ENCODE results near the gene UCK2.

UCK2 gene

DNA sequence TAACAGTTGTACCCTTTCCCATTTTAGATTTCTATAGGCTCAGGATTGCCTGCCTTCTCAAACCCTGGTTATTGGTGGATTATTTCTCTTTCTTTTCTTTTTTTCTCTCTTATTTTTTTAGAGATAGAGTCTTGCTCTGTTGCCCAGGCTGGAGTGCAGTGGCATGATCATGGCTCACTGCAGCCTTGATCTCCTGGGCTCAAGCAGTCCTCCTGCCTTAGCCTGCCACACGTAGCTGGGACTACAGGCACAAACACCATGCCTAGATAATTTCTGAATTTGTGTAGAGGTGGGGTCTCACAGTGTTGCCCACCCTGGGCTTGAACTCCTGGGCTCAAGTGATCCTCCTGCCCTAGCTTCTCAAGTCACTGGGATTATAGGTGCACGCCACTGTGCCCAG is 58.8 kb downstream of the UCK2 start:
- Histone ChIP-seq H3F3A (ENCODE audit: insufficient read depth, low read length) (no peaks in the 10 kb centered on the region), H3K9me3 (ENCODE audit: low read length) (no peaks in the 10 kb centered on the region), H4K20me1 (ENCODE audit: insufficient read depth, low read length) (no peaks in the 10 kb centered on the region), H3K27me3 (ENCODE audit: insufficient read depth, low read length) (no peaks in the 10 kb centered on the region), H3K4me1 (ENCODE audit: insufficient read depth, low read length, severe bottlenecking) (peaks cover 61% of the 10 kb centered on the region), H3K9ac (ENCODE audit: low read length) (no peak overlapping the region), H3K4me3 (ENCODE audit: low read depth, low read length, poor library complexity, severe bottlenecking) (no peak overlapping the region), H2AFZ (ENCODE audit: low read length) (no peak overlapping the region), H3K36me3 (ENCODE audit: insufficient read depth, low read length) (peaks cover 13% of the 10 kb centered on the region), H3K9me2 (ENCODE audit: low read depth, low read length) (no peaks in the 10 kb centered on the region), H3K27ac (ENCODE audit: low read depth, low read length, poor library complexity, severe bottlenecking) (peak overlapping the region; percentile 13), H3K79me2 (ENCODE audit: insufficient read depth, low read length) (peaks cover 70% of the 10 kb centered on the region), H3K4me2 (ENCODE audit: low read length) (no peak overlapping the region; the same call in 1 of the 2 replicates)
- TF ChIP-seq, protein P1, sequence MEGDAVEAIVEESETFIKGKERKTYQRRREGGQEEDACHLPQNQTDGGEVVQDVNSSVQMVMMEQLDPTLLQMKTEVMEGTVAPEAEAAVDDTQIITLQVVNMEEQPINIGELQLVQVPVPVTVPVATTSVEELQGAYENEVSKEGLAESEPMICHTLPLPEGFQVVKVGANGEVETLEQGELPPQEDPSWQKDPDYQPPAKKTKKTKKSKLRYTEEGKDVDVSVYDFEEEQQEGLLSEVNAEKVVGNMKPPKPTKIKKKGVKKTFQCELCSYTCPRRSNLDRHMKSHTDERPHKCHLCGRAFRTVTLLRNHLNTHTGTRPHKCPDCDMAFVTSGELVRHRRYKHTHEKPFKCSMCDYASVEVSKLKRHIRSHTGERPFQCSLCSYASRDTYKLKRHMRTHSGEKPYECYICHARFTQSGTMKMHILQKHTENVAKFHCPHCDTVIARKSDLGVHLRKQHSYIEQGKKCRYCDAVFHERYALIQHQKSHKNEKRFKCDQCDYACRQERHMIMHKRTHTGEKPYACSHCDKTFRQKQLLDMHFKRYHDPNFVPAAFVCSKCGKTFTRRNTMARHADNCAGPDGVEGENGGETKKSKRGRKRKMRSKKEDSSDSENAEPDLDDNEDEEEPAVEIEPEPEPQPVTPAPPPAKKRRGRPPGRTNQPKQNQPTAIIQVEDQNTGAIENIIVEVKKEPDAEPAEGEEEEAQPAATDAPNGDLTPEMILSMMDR (IDR thresholded peaks at IDR 0.05; ENCODE audit: low read length) = no peak
- no peak for TF ChIP-seq EZH2 (IDR thresholded peaks at IDR 0.05; ENCODE audit: borderline replicate concordance, low read length)

DNA sequence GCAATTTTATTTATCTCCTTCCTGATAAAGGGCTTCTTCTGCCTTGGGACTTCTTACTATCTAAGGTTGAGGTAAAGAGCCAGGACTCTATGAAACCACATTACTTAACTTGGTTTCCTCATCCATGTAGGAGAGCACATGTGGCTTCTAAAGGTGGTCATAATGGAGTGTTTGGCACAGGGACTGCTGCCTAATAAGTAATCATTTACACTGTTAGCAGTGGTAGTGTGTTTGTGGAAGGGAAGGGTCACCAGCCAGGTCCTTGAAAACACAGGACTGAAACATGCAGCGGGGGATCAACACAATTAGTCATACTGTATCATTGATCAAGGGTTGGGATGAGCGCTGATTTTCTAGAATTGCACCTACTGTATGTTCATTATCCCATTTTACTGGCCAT is 59.6 kb downstream of the UCK2 start:
- Histone ChIP-seq H3K9ac (ENCODE audit: low read length) (no peak overlapping the region), H3K9me2 (ENCODE audit: low read depth, low read length) (no peaks in the 10 kb centered on the region), H3K9me3 (ENCODE audit: low read length) (no peaks in the 10 kb centered on the region), H3K27me3 (ENCODE audit: insufficient read depth, low read length) (no peaks in the 10 kb centered on the region), H3F3A (ENCODE audit: insufficient read depth, low read length) (no peaks in the 10 kb centered on the region), H2AFZ (ENCODE audit: low read length) (no peak overlapping the region), H3K36me3 (ENCODE audit: insufficient read depth, low read length) (peaks cover 21% of the 10 kb centered on the region), H3K27ac (ENCODE audit: low read depth, low read length, poor library complexity, severe bottlenecking) (no peak overlapping the region), H4K20me1 (ENCODE audit: insufficient read depth, low read length) (no peaks in the 10 kb centered on the region), H3K4me1 (ENCODE audit: insufficient read depth, low read length, severe bottlenecking) (peaks cover 53% of the 10 kb centered on the region), H3K79me2 (ENCODE audit: insufficient read depth, low read length) (peaks cover 62% of the 10 kb centered on the region), H3K4me2 (ENCODE audit: low read length) (no peak overlapping the region; the same call in 1 of the 2 replicates), H3K4me3 (ENCODE audit: low read depth, low read length, poor library complexity, severe bottlenecking) (no peak overlapping the region)
- TF ChIP-seq, protein P1 (IDR thresholded peaks at IDR 0.05; ENCODE audit: low read length) = no peak
- TF ChIP-seq EZH2 (IDR thresholded peaks at IDR 0.05; ENCODE audit: borderline replicate concordance, low read length) = no peak

DNA sequence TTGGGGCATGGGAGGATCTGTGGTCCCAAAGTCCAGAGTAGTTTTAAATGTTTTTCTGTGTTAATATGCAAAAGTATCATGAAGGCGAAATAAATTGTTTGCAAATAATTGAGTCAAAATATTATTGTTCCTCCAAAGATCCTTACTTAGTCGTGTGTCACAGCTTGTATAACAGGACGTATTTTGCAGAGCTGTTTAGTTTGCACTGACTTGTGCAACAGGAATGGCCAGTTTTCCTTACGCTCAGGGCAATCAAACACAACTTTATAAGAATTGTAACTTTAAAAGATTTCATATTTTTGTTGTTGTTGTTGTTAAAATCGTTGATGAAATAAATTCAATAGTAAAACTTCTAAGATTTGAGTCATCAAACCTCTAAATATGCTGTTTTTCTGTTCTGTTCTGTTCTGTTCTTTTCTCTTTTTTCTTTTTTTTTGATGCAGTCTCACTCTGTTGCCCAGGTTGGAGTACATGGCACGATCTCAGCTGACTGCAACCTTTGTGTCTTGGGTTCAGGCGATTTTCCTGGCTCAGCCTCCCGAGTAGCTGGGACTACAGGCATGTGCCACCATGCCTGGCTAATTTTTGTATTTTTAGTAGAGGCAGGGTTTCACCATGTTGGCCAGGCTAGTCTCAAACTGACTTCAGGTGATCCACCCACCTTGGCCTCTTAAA is 60.6 kb downstream of the UCK2 start:
- Histone ChIP-seq H3K27me3 (ENCODE audit: insufficient read depth, low read length) (no peaks in the 10 kb centered on the region), H3K4me3 (ENCODE audit: low read depth, low read length, poor library complexity, severe bottlenecking) (no peak overlapping the region), H3K4me2 (ENCODE audit: low read length) (no peak overlapping the region), H3K9me3 (ENCODE audit: low read length) (no peaks in the 10 kb centered on the region), H3K9ac (ENCODE audit: low read length) (no peak overlapping the region), H3K27ac (ENCODE audit: low read depth, low read length, poor library complexity, severe bottlenecking) (no peak overlapping the region), H3K79me2 (ENCODE audit: insufficient read depth, low read length) (peaks cover 61% of the 10 kb centered on the region), H3F3A (ENCODE audit: insufficient read depth, low read length) (no peaks in the 10 kb centered on the region), H2AFZ (ENCODE audit: low read length) (no peak overlapping the region), H3K36me3 (ENCODE audit: insufficient read depth, low read length) (peaks cover 31% of the 10 kb centered on the region), H3K4me1 (ENCODE audit: insufficient read depth, low read length, severe bottlenecking) (peaks cover 52% of the 10 kb centered on the region), H3K9me2 (ENCODE audit: low read depth, low read length) (no peaks in the 10 kb centered on the region), H4K20me1 (ENCODE audit: insufficient read depth, low read length) (no peaks in the 10 kb centered on the region)
- TF ChIP-seq, protein P1 (IDR thresholded peaks at IDR 0.05; ENCODE audit: low read length) = no peak
- no peak for TF ChIP-seq EZH2 (IDR thresholded peaks at IDR 0.05; ENCODE audit: borderline replicate concordance, low read length)
